ENCODE results near the gene SPPL2B.

GRCh38 chr19:2294687-2295335, 33.7 kb upstream of the SPPL2B start:
- TF ChIP-seq CTCF (IDR thresholded peaks at IDR 0.05) (no peak), POLR2A (IDR thresholded peaks at IDR 0.05) (no peak), EP300 (IDR thresholded peaks at IDR 0.05) (no peak)

Measured in suprapubic skin (tissue), 3 donors.